IgD-negative memory B cell (primary cell): ENCODE data around the gene GRAMD1B. TPM values are rescaled to one million over a fixed set of nuclear protein-coding genes. Genes with fewer than 3 reads are reported as not detected.

Experiments
- H3K27ac Mint-ChIP-seq, 3 donors: one replicate each; pipeline ENCODE4 v1.8.0; 2020 to 2022; ENCODE audit warnings: mild to moderate bottlenecking in 3 of 3, mixed read lengths in 3 of 3, moderate library complexity in 1 of 3
- H3K27me3 Mint-ChIP-seq: one replicate; pipeline ENCODE4 v1.8.0; 2021; ENCODE audit warnings: mixed read lengths
- H3K36me3 Mint-ChIP-seq: one replicate; pipeline ENCODE4 v1.8.0; 2020; ENCODE audit warnings: mild to moderate bottlenecking, mixed read lengths
- H3K4me1 Mint-ChIP-seq, 3 donors: one replicate each; pipeline ENCODE4 v1.8.0; 2020 to 2022; ENCODE audit warnings: mixed read lengths in 3 of 3, mild to moderate bottlenecking in 1 of 3
- H3K4me3 Mint-ChIP-seq, 4 donors: one replicate each; pipeline ENCODE4 v1.8.0; 2020 to 2022; ENCODE audit warnings: mild to moderate bottlenecking in 4 of 4, mixed read lengths in 4 of 4, moderate library complexity in 3 of 4
- H3K9me3 Mint-ChIP-seq, 3 donors: one replicate each; pipeline ENCODE4 v1.8.0; 2020 to 2021; ENCODE audit warnings: mixed read lengths in 3 of 3, mild to moderate bottlenecking in 1 of 3
- polyA plus RNA-seq: library from polyadenylated mRNA; unstranded; fragments of 300-500 nt; fragmentation: Illumina TruSeq; gene quantifications from one replicate; pipeline ENCODE4 v1.2.3, GENCODE V29; 2021

GRAMD1B gene
- polyA plus RNA-seq, 1 donor from 2014 or later, result not detected

- Mint-ChIP-seq H3K27ac (no peak overlapping the region), H3K4me1 (peaks cover 0 to 2% (median 0%) of the 10 kb centered on the region in 3 donors), H3K9me3 (no peaks in the 10 kb centered on the region), H3K36me3 (no peaks in the 10 kb centered on the region), H3K27me3 (peaks cover 9% of the 10 kb centered on the region), H3K4me3 (no peak overlapping the region)
Observed at GRCh38 chr11:123406441-123407129, 23.5 kb upstream of the GRAMD1B start.

DNA sequence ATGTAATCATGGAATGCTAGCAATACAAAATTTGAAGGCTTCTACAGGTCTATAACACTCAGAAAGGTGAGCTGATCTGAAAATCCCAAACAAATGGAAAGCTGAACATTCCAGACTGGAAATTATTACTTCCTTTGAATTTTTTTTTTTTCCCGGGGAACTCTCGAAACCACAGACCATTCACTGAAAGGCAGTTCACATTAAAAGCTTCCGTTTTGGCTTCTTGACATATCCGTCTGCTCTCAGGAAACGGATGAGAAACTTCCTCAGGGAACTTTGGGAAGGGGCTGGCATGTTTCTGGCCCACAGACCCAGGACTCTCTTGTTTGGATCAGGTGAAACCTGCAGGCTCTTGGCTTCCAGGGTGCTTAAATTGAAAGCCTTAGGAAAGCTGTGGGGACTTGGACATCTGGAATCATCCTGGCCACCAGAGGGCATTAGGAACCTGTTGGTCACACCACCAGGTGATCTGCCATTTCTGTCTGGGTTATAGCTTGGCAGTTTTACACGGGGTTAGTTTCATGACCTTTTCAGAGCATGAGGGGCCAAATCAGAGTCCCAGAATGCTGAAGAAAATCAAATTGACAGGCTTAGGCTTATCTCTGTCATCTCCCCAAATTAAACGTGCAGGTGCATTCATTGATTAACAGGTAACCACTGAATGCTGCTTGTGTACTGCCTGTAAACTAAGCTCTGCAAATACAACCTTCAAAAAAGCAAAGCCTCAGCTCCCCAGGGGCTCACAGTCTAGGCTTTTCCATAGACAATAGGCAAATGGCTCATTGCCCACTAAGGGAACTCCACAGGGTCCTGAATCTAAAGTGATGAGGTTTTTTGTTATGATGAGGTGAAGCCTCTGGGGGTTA lies 22.7 kb upstream of the GRAMD1B start:
- Mint-ChIP-seq H3K27ac (no peak overlapping the region), H3K4me1 (peaks cover 0 to 2% (median 0%) of the 10 kb centered on the region in 3 donors), H3K9me3 (no peaks in the 10 kb centered on the region), H3K4me3 (no peak overlapping the region), H3K36me3 (no peaks in the 10 kb centered on the region), H3K27me3 (peaks cover 9% of the 10 kb centered on the region)

- no peak overlapping the region for H3K27ac Mint-ChIP-seq
- H3K9me3 Mint-ChIP-seq, result no peaks in the 10 kb centered on the region
- H3K36me3 Mint-ChIP-seq, result no peaks in the 10 kb centered on the region
- peaks cover 0 to 2% (median 0%) of the 10 kb centered on the region in 3 donors for H3K4me1 Mint-ChIP-seq
- no peak overlapping the region for H3K4me3 Mint-ChIP-seq
- peaks cover 9% of the 10 kb centered on the region for H3K27me3 Mint-ChIP-seq
Observed at GRCh38 chr11:123407996-123408597, 22.0 kb upstream of the GRAMD1B start.

GRCh38 chr11:123408619-123409455 lies 21.2 kb upstream of the GRAMD1B start:
- no peak overlapping the region for H3K27ac Mint-ChIP-seq

GRCh38 chr11:123409456-123410217 lies 20.4 kb upstream of the GRAMD1B start:
- peaks cover 2% of the 10 kb centered on the region for H3K36me3 Mint-ChIP-seq
- H3K27me3 Mint-ChIP-seq, result peaks cover 11% of the 10 kb centered on the region
- H3K4me3 Mint-ChIP-seq, result no peak overlapping the region
- H3K4me1 Mint-ChIP-seq, result peaks cover 0 to 3% (median 0%) of the 10 kb centered on the region in 3 donors
- H3K27ac Mint-ChIP-seq, result no peak overlapping the region
- no peaks in the 10 kb centered on the region for H3K9me3 Mint-ChIP-seq

More at GRCh38 chr11:123408619-123409455, 21.2 kb upstream of the GRAMD1B start:
- H3K9me3 Mint-ChIP-seq, result no peaks in the 10 kb centered on the region
- H3K4me3 Mint-ChIP-seq, result no peak overlapping the region
- peaks cover 9% of the 10 kb centered on the region for H3K27me3 Mint-ChIP-seq
- H3K4me1 Mint-ChIP-seq, result peaks cover 0 to 3% (median 0%) of the 10 kb centered on the region in 3 donors
- H3K36me3 Mint-ChIP-seq, result no peaks in the 10 kb centered on the region

GRCh38 chr11:123410218-123410549 lies 19.9 kb upstream of the GRAMD1B start:
- Mint-ChIP-seq H3K27ac (no peak overlapping the region), H3K27me3 (peaks cover 12% of the 10 kb centered on the region), H3K9me3 (no peaks in the 10 kb centered on the region), H3K4me1 (peaks cover 0 to 3% (median 0%) of the 10 kb centered on the region in 3 donors), H3K36me3 (peaks cover 2% of the 10 kb centered on the region), H3K4me3 (no peak overlapping the region)

- Mint-ChIP-seq H3K27me3 (peaks cover 10% of the 10 kb centered on the region), H3K9me3 (no peaks in the 10 kb centered on the region), H3K4me1 (peaks cover 0 to 3% (median 0%) of the 10 kb centered on the region in 3 donors), H3K36me3 (peaks cover 2% of the 10 kb centered on the region), H3K27ac (no peak overlapping the region), H3K4me3 (no peak overlapping the region)
Observed at GRCh38 chr11:123413636-123414035, 16.4 kb upstream of the GRAMD1B start.

GRCh38 chr11:123416566-123416965 lies 13.5 kb upstream of the GRAMD1B start:
- H3K9me3 Mint-ChIP-seq, result no peaks in the 10 kb centered on the region
- peaks cover 6% of the 10 kb centered on the region for H3K27me3 Mint-ChIP-seq
- H3K4me1 Mint-ChIP-seq, result peaks cover 0 to 1% (median 0%) of the 10 kb centered on the region in 3 donors
- no peak overlapping the region for H3K4me3 Mint-ChIP-seq
- no peak overlapping the region for H3K27ac Mint-ChIP-seq
- H3K36me3 Mint-ChIP-seq, result peaks cover 2% of the 10 kb centered on the region

GRCh38 chr11:123418351-123419114 lies 11.5 kb upstream of the GRAMD1B start:
- Mint-ChIP-seq H3K4me1 (no peaks in the 10 kb centered on the region), H3K27ac (no peak overlapping the region)

DNA sequence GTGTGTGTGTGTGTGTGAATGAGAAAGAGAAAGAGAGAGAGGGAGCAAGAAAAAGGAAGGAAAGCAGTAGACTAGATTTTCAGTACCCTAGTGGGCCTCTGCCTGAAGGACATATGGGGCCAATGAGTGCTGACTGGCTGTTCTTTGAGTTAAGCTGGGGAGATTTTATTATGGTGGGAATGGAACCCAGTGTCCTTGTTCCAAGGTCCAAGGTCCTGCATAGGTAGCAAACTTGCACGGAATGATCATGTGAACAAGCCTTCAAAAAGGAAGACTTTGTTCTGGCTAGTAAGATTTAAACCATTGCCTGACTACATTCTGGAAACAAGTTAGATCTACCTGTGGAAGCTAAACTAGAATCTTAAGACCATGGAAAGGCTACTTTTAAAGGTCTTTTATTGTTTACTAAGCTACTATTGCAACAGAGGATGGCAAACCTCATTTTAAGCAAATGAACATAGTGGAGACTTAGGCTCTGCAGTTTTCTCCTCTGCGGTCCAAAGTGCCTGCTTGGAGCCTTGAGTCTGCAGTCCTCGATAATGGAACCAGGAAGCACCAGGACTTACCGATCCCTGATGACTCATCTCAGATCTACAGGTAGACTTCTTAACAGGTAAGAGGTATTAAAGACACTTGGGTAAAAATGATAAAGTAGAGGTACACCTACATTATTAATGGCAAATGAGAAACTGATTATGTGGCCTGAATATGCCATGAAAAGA lies 10.2 kb upstream of the GRAMD1B start:
- no peaks in the 10 kb centered on the region for H3K9me3 Mint-ChIP-seq
- H3K4me3 Mint-ChIP-seq, result no peak overlapping the region
- H3K27ac Mint-ChIP-seq, result no peak overlapping the region
- H3K4me1 Mint-ChIP-seq, result no peaks in the 10 kb centered on the region
- peaks cover 3% of the 10 kb centered on the region for H3K27me3 Mint-ChIP-seq
- H3K36me3 Mint-ChIP-seq, result no peaks in the 10 kb centered on the region

More at GRCh38 chr11:123418351-123419114, 11.5 kb upstream of the GRAMD1B start:
- peaks cover 2% of the 10 kb centered on the region for H3K36me3 Mint-ChIP-seq
- no peaks in the 10 kb centered on the region for H3K9me3 Mint-ChIP-seq
- no peak overlapping the region for H3K4me3 Mint-ChIP-seq
- H3K27me3 Mint-ChIP-seq, result peaks cover 6% of the 10 kb centered on the region

DNA sequence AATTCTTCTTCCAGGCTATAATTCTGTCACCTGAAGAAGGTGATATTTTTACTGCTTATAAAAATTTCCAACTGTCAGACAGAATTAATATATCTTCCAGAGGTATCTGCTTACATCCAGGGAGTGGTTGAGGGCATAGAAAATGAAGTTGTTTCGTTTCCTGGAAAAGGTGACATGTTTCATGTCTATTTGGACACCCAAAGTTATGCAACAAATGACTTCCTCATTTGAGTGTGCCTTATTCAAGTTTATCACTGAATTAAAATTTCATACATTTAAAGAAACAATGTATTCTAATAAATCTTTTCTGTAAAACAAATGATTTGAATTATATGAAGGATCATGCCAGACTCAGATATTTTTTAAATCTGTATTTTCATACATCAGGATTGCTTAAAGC lies 8.5 kb upstream of the GRAMD1B start:
- Mint-ChIP-seq H3K4me1 (peaks cover 0 to 2% (median 0%) of the 10 kb centered on the region in 3 donors), H3K9me3 (no peaks in the 10 kb centered on the region), H3K4me3 (no peak overlapping the region), H3K27ac (no peak overlapping the region), H3K36me3 (no peaks in the 10 kb centered on the region), H3K27me3 (peaks cover 7% of the 10 kb centered on the region)

DNA sequence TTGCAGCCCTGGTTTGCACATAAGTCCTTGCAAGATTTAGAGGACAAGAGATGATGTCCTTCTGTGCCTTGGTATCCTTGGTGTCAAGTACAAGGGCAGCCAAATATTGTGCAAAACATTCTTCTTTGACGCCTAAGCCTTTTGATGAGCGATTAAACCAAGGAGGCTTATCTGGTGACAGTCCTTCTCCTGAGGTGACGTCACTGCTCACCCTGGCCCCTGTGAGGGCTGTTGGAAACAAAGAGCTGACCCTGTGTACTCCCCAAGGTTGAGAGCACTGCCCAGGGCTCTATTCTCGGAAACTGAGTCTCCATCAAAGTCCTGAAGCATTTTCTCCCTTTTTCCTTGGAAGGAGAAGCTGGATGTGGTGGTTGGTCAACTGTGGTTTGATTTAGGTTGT lies 4.7 kb upstream of the GRAMD1B start:
- Mint-ChIP-seq H3K4me3 (no peak overlapping the region), H3K27ac (no peak overlapping the region), H3K27me3 (peaks cover 20% of the 10 kb centered on the region), H3K36me3 (no peaks in the 10 kb centered on the region), H3K4me1 (peaks cover 0 to 4% (median 2%) of the 10 kb centered on the region in 3 donors), H3K9me3 (no peaks in the 10 kb centered on the region)

- H3K27ac Mint-ChIP-seq, result no peak overlapping the region
- peaks cover 22% of the 10 kb centered on the region for H3K27me3 Mint-ChIP-seq
- no peaks in the 10 kb centered on the region for H3K36me3 Mint-ChIP-seq
- H3K4me3 Mint-ChIP-seq, result no peak overlapping the region
- no peaks in the 10 kb centered on the region for H3K9me3 Mint-ChIP-seq
- H3K4me1 Mint-ChIP-seq, result peaks cover 0 to 4% (median 2%) of the 10 kb centered on the region in 3 donors
Observed at GRCh38 chr11:123426789-123427188, 3.3 kb upstream of the GRAMD1B start.
